ENCODE results near the gene ADAM12.

- TF ChIP-seq CTCF (conservative IDR thresholded peaks at IDR 0.05 in 1 of 2, IDR thresholded peaks at IDR 0.05 in 1 of 2; ENCODE audit: low read depth in 1 of 2, low read length in 2 of 2) (no peak), EZH2 (IDR thresholded peaks at IDR 0.05; ENCODE audit: low read length, missing control alignments) (no peak)
These were observed 297.8 kb downstream of the ADAM12 start for GRCh38 chr10:126090443-126090842.

Data from fibroblast of lung (primary cell).